Gastrocnemius medialis (tissue), 4 donors: ENCODE data around the gene MPRIP. TPM values are rescaled to one million over a fixed set of nuclear protein-coding genes. Genes with fewer than 3 reads are reported as not detected.
A peak's percentile ranks its signal among the peaks of the same experiment; 100 is the strongest.
"Not testable (repeated sequence)": the region's sequence is repeated elsewhere in the genome, so short reads cannot be mapped to it uniquely, and the experiment has no call there.

Experiments used
- ATAC-seq, 2 donors: fragments of 150-250 bp; one replicate each; pipeline ENCODE4 v1.9.1; 2016
- DNase-seq, 2 donors: peaks; one replicate each; pipeline ENCODE4 v3.0.0-alpha.2; 2019
- H3K27ac ChIP-seq, 4 donors: fragments of 200-600 bp; sonication (generic); 1 replicate in 1 of 4; 2 replicates in 3 of 4; pipeline ENCODE4 v1.5.1; 2016 to 2018; ENCODE audit warnings: mild to moderate bottlenecking in 2 of 4, moderate library complexity in 1 of 4
- H3K27me3 ChIP-seq, 3 donors: fragments of 200-600 bp; sonication (generic) in 2 of 3; 1 replicate in 1 of 3; 2 replicates in 2 of 3; pipeline versions ENCODE4 v1.5.1 to v1.6.0; 2016 to 2019; ENCODE audit warnings: mild to moderate bottlenecking in 1 of 3, moderate library complexity in 1 of 3
- H3K36me3 ChIP-seq, 2 donors: fragments of 200-600 bp; sonication (generic) in 1 of 2; one replicate each; pipeline ENCODE4 v1.5.1; 2017 to 2018
- H3K4me1 ChIP-seq, 2 donors: fragments of 200-600 bp; sonication (generic) in 1 of 2; one replicate each; pipeline ENCODE4 v1.5.1; 2016 to 2017; ENCODE audit warnings: mild to moderate bottlenecking in 2 of 2
- H3K4me3 ChIP-seq, 4 donors: fragments of 200-600 bp; sonication (generic) in 3 of 4; 1 replicate in 1 of 4; 2 replicates in 3 of 4; pipeline ENCODE4 v1.5.1; 2016 to 2019; ENCODE audit warnings: mild to moderate bottlenecking in 2 of 4
- H3K9me3 ChIP-seq, 3 donors: fragments of 200-600 bp; sonication (generic) in 2 of 3; 1 replicate in 1 of 3; 2 replicates in 2 of 3; pipeline ENCODE4 v1.5.1; 2016 to 2019
- POLR2A ChIP-seq, 2 donors: fragments of 450-650 bp; IDR thresholded peaks; one replicate each; pipeline ENCODE4 v1.6.1; 2017; ENCODE audit warnings: antibody characterized with exemption in 2 of 2, mild to moderate bottlenecking in 2 of 2, moderate library complexity in 2 of 2
- in situ Hi-C, 4 donors: fragments of 200-750 bp; cut with MboI; loops; one replicate each; pipeline versions ENCODE4 v1.15.0 to v1.8.0; 2017; ENCODE audit warnings: low sequenced_read_pairs in 4 of 4
- intact Hi-C: fragments of 100-400 bp; cut with DNase I; formaldehyde crosslinking; loops from one replicate; pipeline ENCODE4 v1.15.1; 2023; ENCODE audit warnings: low total_unique reads
- total RNA-seq, 4 donors: library from RNA; depleted of rRNA; stranded (reverse); fragments of >200 nt; gene quantifications; one replicate each; pipeline versions ENCODE4 v1.1.0 to v1.2.3, GENCODE V29; 2016
- TF ChIP-seq, protein P1 (sequence below), 5 experiments: fragments of 450-650 bp in 3 of 5; fragments of 200-600 bp in 2 of 5; sonication (generic) in 2 of 5; IDR thresholded peaks in 4 of 5; conservative IDR thresholded peaks in 1 of 5; 1 replicate in 4 of 5; 2 replicates in 1 of 5; pipeline ENCODE4 v1.5.1; 2016 to 2019; ENCODE audit warnings: antibody characterized with exemption in 5 of 5, mild to moderate bottlenecking in 3 of 5, moderate library complexity in 3 of 5

Gene MPRIP
- total RNA-seq, 4 donors from 2014 or later = 71.1 to 127 (median 124) TPM

DNA sequence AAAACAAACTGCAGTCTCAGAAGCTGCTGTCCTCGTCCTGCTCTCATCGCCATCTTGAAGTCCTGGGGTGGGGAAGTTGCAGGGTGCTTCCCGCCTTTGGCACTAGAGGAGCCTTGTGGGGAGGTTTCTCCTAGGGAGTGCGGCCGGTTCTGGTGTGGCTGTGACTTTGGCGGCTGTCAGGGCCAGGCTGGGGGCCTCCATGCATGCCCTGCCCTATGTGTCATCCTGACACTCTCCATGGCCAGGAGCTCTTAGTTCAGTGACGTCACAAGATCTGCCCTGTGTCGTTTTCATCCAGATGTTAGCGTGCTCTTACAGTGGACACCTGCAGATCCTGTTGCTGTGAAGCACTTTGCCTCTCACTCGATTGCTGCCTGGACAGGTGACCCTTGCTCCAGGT lies 114.3 kb downstream of the MPRIP start:
- no peak for TF ChIP-seq POLR2A (IDR thresholded peaks at IDR 0.05)
- TF ChIP-seq, protein P1, sequence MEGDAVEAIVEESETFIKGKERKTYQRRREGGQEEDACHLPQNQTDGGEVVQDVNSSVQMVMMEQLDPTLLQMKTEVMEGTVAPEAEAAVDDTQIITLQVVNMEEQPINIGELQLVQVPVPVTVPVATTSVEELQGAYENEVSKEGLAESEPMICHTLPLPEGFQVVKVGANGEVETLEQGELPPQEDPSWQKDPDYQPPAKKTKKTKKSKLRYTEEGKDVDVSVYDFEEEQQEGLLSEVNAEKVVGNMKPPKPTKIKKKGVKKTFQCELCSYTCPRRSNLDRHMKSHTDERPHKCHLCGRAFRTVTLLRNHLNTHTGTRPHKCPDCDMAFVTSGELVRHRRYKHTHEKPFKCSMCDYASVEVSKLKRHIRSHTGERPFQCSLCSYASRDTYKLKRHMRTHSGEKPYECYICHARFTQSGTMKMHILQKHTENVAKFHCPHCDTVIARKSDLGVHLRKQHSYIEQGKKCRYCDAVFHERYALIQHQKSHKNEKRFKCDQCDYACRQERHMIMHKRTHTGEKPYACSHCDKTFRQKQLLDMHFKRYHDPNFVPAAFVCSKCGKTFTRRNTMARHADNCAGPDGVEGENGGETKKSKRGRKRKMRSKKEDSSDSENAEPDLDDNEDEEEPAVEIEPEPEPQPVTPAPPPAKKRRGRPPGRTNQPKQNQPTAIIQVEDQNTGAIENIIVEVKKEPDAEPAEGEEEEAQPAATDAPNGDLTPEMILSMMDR (IDR thresholded peaks at IDR 0.05 in 4 of 5, conservative IDR thresholded peaks at IDR 0.05 in 1 of 5) = no peak
- Histone ChIP-seq H3K27me3 (no peaks in the 10 kb centered on the region), H3K36me3 (peaks cover 0 to 63% of the 10 kb centered on the region in 2 donors), H3K4me3 (no peak overlapping the region), H3K27ac (peak overlapping the region in 3 of 4 donors; percentile 30 to 76 (median 56)), H3K4me1 (peaks cover 33 to 38% of the 10 kb centered on the region in 2 donors), H3K9me3 (no peaks in the 10 kb centered on the region)
- no peak for DNase-seq
- intact Hi-C loops (no loop called here), in situ Hi-C loops (loop anchor here in 1 of 4 donors (10.0 kb wide), 1 partner anchor 162 kb away; no protein-coding TSS in a partner anchor)
- ATAC-seq = no peak

DNA sequence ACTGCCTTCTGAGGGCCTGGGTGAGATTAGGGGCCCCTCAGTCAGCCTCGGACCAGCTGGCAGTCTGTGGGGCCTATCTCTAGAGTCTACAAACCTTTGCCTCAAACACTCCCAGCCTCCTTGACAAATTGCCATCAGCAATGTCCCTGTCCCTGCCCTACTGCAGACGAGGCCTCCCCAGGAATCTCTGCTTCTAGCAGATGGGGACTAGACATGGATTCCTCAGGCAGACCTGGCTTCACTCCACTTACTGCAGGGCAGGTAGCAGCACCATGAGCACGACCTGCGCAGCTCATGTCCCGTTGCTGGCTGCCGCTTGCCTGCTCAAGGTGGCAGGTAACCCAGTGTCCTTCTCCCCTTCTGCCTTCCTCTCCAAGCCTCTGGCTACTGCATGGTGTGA lies 114.8 kb downstream of the MPRIP start:
- Histone ChIP-seq H3K27ac (peak overlapping the region; percentile 14 to 76 (median 60)), H3K9me3 (no peaks in the 10 kb centered on the region), H3K4me1 (peaks cover 28 to 32% of the 10 kb centered on the region in 2 donors), H3K27me3 (no peaks in the 10 kb centered on the region), H3K36me3 (peaks cover 0 to 68% of the 10 kb centered on the region in 2 donors), H3K4me3 (no peak overlapping the region)
- in situ Hi-C loops (loop anchor here in 1 of 4 donors (10.0 kb wide), 1 partner anchor 162 kb away; no protein-coding TSS in a partner anchor), intact Hi-C loops (no loop called here)
- TF ChIP-seq, protein P1 (IDR thresholded peaks at IDR 0.05 in 4 of 5, conservative IDR thresholded peaks at IDR 0.05 in 1 of 5) = no peak
- TF ChIP-seq POLR2A (IDR thresholded peaks at IDR 0.05) = no peak
- no peak for DNase-seq
- no peak for ATAC-seq

DNA sequence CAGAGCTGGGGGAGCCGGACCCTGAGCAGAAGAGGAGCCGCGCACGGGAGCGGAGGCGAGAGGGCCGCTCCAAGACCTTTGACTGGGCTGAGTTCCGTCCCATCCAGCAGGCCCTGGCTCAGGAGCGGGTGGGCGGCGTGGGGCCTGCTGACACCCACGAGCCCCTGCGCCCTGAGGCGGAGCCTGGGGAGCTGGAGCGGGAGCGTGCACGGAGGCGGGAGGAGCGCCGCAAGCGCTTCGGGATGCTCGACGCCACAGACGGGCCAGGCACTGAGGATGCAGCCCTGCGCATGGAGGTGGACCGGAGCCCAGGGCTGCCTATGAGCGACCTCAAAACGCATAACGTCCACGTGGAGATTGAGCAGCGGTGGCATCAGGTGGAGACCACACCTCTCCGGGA lies 116.2 kb downstream of the MPRIP start:
- intact Hi-C loops = loop anchor here (2.0 kb wide), 1 partner anchor 18 kb away; no protein-coding TSS in a partner anchor
- H3K9me3 ChIP-seq, H3K4me3 ChIP-seq, DNase-seq, ATAC-seq, H3K27me3 ChIP-seq: not testable (repeated sequence)
- in situ Hi-C loops = loop anchor here in 1 of 4 donors (10.0 kb wide), 1 partner anchor 164 kb away; no protein-coding TSS in a partner anchor
- Histone ChIP-seq H3K36me3 (peaks cover 0 to 79% of the 10 kb centered on the region in 2 donors), H3K27ac (peak overlapping the region in 3 of 4 donors; percentile 56 to 76 (median 64)), H3K4me1 (peaks cover 17 to 31% of the 10 kb centered on the region in 2 donors)

DNA sequence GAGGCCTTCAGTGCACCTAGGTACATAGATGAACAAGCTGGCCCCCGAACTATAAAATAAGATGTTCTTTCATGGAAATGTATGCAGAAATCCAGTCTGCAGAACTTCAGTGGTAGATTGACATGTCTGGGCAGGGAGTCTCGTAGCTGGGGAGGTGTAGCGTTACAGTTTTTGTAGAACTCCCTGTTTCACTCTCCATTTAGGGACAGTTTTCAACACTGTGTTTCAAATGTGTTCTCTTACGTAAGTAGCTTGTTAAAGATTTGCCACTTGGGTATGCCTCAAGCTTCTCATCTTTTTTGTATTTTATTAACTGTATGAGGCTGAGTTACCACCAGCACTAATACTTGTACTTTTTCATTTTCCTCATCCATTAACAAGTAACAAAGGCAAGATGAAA lies 117.3 kb downstream of the MPRIP start:
- Histone ChIP-seq H3K27me3 (no peaks in the 10 kb centered on the region), H3K4me1 (peaks cover 17 to 31% of the 10 kb centered on the region in 2 donors), H3K27ac (peak overlapping the region; percentile 17 to 76 (median 63)), H3K4me3 (no peak overlapping the region), H3K9me3 (no peaks in the 10 kb centered on the region), H3K36me3 (peaks cover 0 to 80% of the 10 kb centered on the region in 2 donors)
- peak; percentile 67 to 88 for ATAC-seq
- intact Hi-C loops = loop anchor here (2.0 kb wide), 1 partner anchor 17 kb away; no protein-coding TSS in a partner anchor
- in situ Hi-C loops = loop anchor here in 1 of 4 donors (10.0 kb wide), 1 partner anchor 165 kb away; no protein-coding TSS in a partner anchor
- no peak for TF ChIP-seq POLR2A (IDR thresholded peaks at IDR 0.05)
- TF ChIP-seq, protein P1 (IDR thresholded peaks at IDR 0.05 in 4 of 5, conservative IDR thresholded peaks at IDR 0.05 in 1 of 5) = no peak
- no peak for DNase-seq

DNA sequence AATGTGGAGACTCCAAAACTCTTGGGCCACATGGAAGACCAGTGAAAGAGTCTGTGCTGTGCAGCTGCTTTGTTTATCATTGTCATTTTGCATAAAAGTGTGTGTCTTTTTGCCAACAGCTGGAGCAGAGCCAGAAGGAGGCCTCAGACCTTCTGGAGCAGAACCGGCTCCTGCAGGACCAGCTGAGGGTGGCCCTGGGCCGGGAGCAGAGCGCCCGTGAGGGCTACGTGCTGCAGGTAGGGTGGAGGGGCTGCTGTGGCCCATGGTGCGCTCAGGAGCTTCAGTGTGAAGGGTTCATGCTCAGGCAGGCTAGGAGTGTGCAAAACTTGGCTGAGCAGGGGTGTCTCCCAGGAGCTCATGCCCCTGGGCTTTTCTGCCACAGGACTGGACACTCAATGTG lies 118.9 kb downstream of the MPRIP start:
- no peaks in the 10 kb centered on the region for H3K9me3 ChIP-seq
- peaks cover 10 to 27% of the 10 kb centered on the region in 2 donors for H3K4me1 ChIP-seq
- intact Hi-C loops = no loop called here
- no peak overlapping the region for H3K4me3 ChIP-seq
- H3K27ac ChIP-seq = peak overlapping the region in 2 of 4 donors; percentile 64 to 76
- H3K27me3 ChIP-seq = no peaks in the 10 kb centered on the region
- TF ChIP-seq, protein P1 (IDR thresholded peaks at IDR 0.05 in 4 of 5, conservative IDR thresholded peaks at IDR 0.05 in 1 of 5) = no peak
- TF ChIP-seq POLR2A (IDR thresholded peaks at IDR 0.05) = no peak
- DNase-seq (no peak), ATAC-seq (no peak)
- in situ Hi-C loops = no loop called here
- H3K36me3 ChIP-seq = peaks cover 0 to 82% of the 10 kb centered on the region in 2 donors
